IMR-90 (cell line): ENCODE results near the gene MESP2. TPM values are rescaled to one million over a fixed set of nuclear protein-coding genes. Genes with fewer than 3 reads are reported as not detected.

ENCODE experiments used
- ATAC-seq: fragments of 200-7000 bp; cut with Tn5 transposase; 2 replicates; pipeline ENCODE4 v1.9.1; 2020; ENCODE audit warnings: low read depth, mild to moderate bottlenecking, moderate library complexity
- BruUV-seq: library from RNA; stranded (reverse); fragments of 400-500 nt; replicated peaks from 2 replicates; lab custom pipeline; 2021; lab: Mats Ljungman, UMichigan
- CTCF ChIA-PET: fragments of 300-600 bp; formaldehyde crosslinking; extraction: SDS; loops from one replicate; lab custom pipeline; 2021; ENCODE audit warnings: antibody characterized with exemption; lab: Yijun Ruan, JAX
- POLR2A ChIA-PET: fragments of 300-600 bp; sonication (Branson Sonifier 250); formaldehyde crosslinking; loops from one replicate; lab custom pipeline; 2022; ENCODE audit warnings: antibody characterized with exemption; ENCODE audit not compliant: unreplicated experiment; lab: Charles Lee
- DNase-seq: peaks from one replicate; pipeline ENCODE4 v3.0.0; 2013
- H2AFZ ChIP-seq: replicated peaks from 2 replicates; pipeline ENCODE3; 2013; ENCODE audit warnings: low read length, mild to moderate bottlenecking; ENCODE audit not compliant: poor library complexity
- H2AK5ac ChIP-seq: 2 replicates; pipeline ENCODE4 v1.6.1; 2013; ENCODE audit warnings: low read depth, low read length, inconsistent platforms
- H2AK9ac ChIP-seq: replicated peaks from 2 replicates; pipeline ENCODE3; 2013; ENCODE audit warnings: mild to moderate bottlenecking, low read depth, low read length, moderate library complexity; ENCODE audit not compliant: poor library complexity
- H2BK120ac ChIP-seq: 2 replicates; pipeline ENCODE4 v1.6.1; 2013; ENCODE audit warnings: low read depth, low read length, inconsistent platforms
- H2BK15ac ChIP-seq: 3 replicates; pipeline ENCODE4 v1.6.1; 2013; ENCODE audit warnings: low read depth, low read length, inconsistent platforms
- H2BK20ac ChIP-seq: 2 replicates; pipeline ENCODE4 v1.6.1; 2013; ENCODE audit warnings: low read depth, mild to moderate bottlenecking, inconsistent platforms, low read length, moderate library complexity
- H2BK5ac ChIP-seq: 2 replicates; pipeline ENCODE4 v1.6.1; 2013; ENCODE audit warnings: mild to moderate bottlenecking, low read depth, low read length, inconsistent platforms; ENCODE audit not compliant: poor library complexity, severe bottlenecking
- H3K14ac ChIP-seq: replicated peaks from 2 replicates; pipeline ENCODE4 v1.6.1; 2013; ENCODE audit warnings: low read depth, low read length, inconsistent platforms
- H3K18ac ChIP-seq: 2 replicates; pipeline ENCODE4 v1.6.1; 2013; ENCODE audit warnings: low read depth, low read length, control low read depth
- H3K23ac ChIP-seq: 2 replicates; pipeline ENCODE4 v1.6.1; 2013; ENCODE audit warnings: low read depth, low read length, inconsistent platforms
- H3K27ac ChIP-seq: 2 replicates; pipeline ENCODE4 v1.5.1; 2013; ENCODE audit warnings: mild to moderate bottlenecking, control low read depth, low read length; ENCODE audit not compliant: insufficient read depth
- H3K27me3 ChIP-seq: 2 replicates; pipeline ENCODE4 v1.6.1; 2013; ENCODE audit warnings: low read length; ENCODE audit not compliant: control insufficient read depth, insufficient read depth
- H3K36me3 ChIP-seq: 2 replicates; pipeline ENCODE4 v1.6.1; 2013; ENCODE audit warnings: low read length, mixed read lengths; ENCODE audit not compliant: control insufficient read depth, insufficient read depth
- H3K4ac ChIP-seq: 2 replicates; pipeline ENCODE4 v1.6.1; 2013; ENCODE audit warnings: low read depth, low read length, inconsistent platforms
- H3K4me1 ChIP-seq: 2 replicates; pipeline ENCODE4 v1.6.1; 2013; ENCODE audit warnings: low read length, mixed read lengths; ENCODE audit not compliant: control insufficient read depth, insufficient read depth
- H3K4me2 ChIP-seq: 2 replicates; pipeline ENCODE4 v1.6.1; 2013; ENCODE audit warnings: low read depth, mild to moderate bottlenecking, control low read depth, low read length, moderate library complexity
- H3K4me3 ChIP-seq: 2 replicates; pipeline ENCODE4 v1.5.1; 2013; ENCODE audit warnings: low read depth, mild to moderate bottlenecking, control low read depth, low read length, moderate library complexity; ENCODE audit not compliant: insufficient read depth
- H3K56ac ChIP-seq: 2 replicates; pipeline ENCODE4 v1.6.1; 2013; ENCODE audit warnings: low read length, inconsistent platforms; ENCODE audit not compliant: insufficient read depth; ENCODE audit errors: extremely low read depth
- H3K79me1 ChIP-seq, 2 experiments: 2 replicates each; pipeline ENCODE4 v1.6.1; 2013; ENCODE audit warnings: low read length in 2 of 2, inconsistent platforms in 1 of 2, low read depth in 1 of 2
- H3K9ac ChIP-seq: 2 replicates; pipeline ENCODE4 v1.6.1; 2013; ENCODE audit warnings: low read depth, low read length, control low read depth
- H3K9me1 ChIP-seq: 2 replicates; pipeline ENCODE4 v1.6.1; 2013; ENCODE audit warnings: low read length, inconsistent platforms; ENCODE audit not compliant: insufficient read depth
- H3K9me3 ChIP-seq: 2 replicates; pipeline ENCODE4 v1.6.1; 2013; ENCODE audit warnings: low read length; ENCODE audit not compliant: control insufficient read depth, insufficient read depth
- H4K20me1 ChIP-seq: 2 replicates; pipeline ENCODE4 v1.6.1; 2013; ENCODE audit warnings: low read length, inconsistent platforms; ENCODE audit not compliant: insufficient read depth
- H4K5ac ChIP-seq: 2 replicates; pipeline ENCODE4 v1.6.1; 2013; ENCODE audit warnings: mild to moderate bottlenecking, low read depth, low read length, control low read depth
- H4K8ac ChIP-seq, 2 experiments: 2 replicates each; pipeline ENCODE4 v1.6.1; 2013; ENCODE audit warnings: low read depth in 2 of 2, low read length in 2 of 2, control low read depth in 1 of 2, inconsistent platforms in 1 of 2
- H4K91ac ChIP-seq: 2 replicates; pipeline ENCODE4 v1.6.1; 2013; ENCODE audit warnings: low read depth, low read length, inconsistent platforms; ENCODE audit not compliant: insufficient read depth
- MAFK ChIP-seq: IDR thresholded peaks from 2 replicates; pipeline ENCODE4 v1.6.1; 2012; ENCODE audit warnings: low read depth, low read length, improper control_type of control experiment
- MAZ ChIP-seq: IDR thresholded peaks from 2 replicates; pipeline ENCODE4 v1.6.1; 2012; ENCODE audit warnings: low read depth, mild to moderate bottlenecking, low read length, improper control_type of control experiment, moderate library complexity, borderline replicate concordance
- RCOR1 ChIP-seq: IDR thresholded peaks from 2 replicates; pipeline ENCODE4 v1.6.1; 2012; ENCODE audit warnings: mild to moderate bottlenecking, low read length, improper control_type of control experiment; ENCODE audit not compliant: insufficient replicate concordance
- WGBS, 2 experiments: methylation state at CpG; one replicate each; pipeline versions ENCODE4 v1.1.5 to v1.1.7; 2013; ENCODE audit warnings: missing lambda C conversion rate in 2 of 2; ENCODE audit not compliant: insufficient read length in 1 of 2; ENCODE audit errors: extremely low coverage in 2 of 2; 5-methylcytosine and 5-hydroxymethylcytosine counted together
- dilution Hi-C: fragments of 300-500 bp; cut with HindIII; formaldehyde crosslinking; loops from one replicate; pipeline ENCODE4 v1.14.3; 2018; ENCODE audit warnings: low sequenced_read_pairs; ENCODE audit not compliant: unreplicated experiment
- in situ Hi-C: fragments of 300-500 bp; cut with MboI; formaldehyde crosslinking; loops from 3 replicates; pipeline ENCODE4 v1.14.3; 2019; ENCODE audit warnings: low sequenced_read_pairs, inconsistent platforms, mixed read lengths
- intact Hi-C: fragments of 100-400 bp; cut with micrococcal nuclease; formaldehyde crosslinking; loops from 2 replicates; pipeline ENCODE4 v1.10.0; 2022
- polyA plus RNA-seq, 3 experiments: library from polyadenylated mRNA; depleted of rRNA; stranded (reverse); fragments of >200 nt; gene quantifications; 2 replicates each; pipeline ENCODE4 v1.2.3, GENCODE V29; 2012; ENCODE audit warnings: low replicate concordance in 1 of 3
- total RNA-seq: library from RNA; depleted of rRNA; stranded (reverse); fragments of >200 nt; gene quantifications from 2 replicates; pipeline ENCODE4 v1.2.3, GENCODE V29; 2012

Gene MESP2
- total and polyA plus RNA-seq, 2 of the 4 experiments (the other 2 are of a cell fraction) = 0.18 to 0.32 TPM

DNA sequence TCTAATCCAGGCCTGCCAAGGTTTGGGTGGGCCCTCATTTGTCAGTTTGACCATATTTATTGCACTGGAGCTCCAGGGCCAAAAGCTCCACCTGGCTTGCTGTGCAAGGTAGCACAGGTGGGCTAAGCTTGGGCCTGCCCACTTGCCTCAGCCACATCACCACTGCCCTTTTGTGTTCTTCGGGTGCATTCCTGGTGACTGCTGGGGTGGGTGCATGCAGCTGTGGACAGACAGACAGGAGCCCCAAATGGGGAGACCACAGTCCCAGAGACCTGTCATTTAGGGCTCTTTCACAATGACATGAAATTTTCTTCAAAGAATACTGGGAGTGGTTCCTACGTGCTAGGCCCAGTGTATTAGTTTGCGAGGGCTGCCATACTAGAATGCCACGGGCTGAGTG, 2.7 kb downstream of the MESP2 start:
- Histone ChIP-seq H2BK120ac (no peak overlapping the region), H3K4me2 (no peak overlapping the region), H3K9me1 (peaks cover 2% of the 10 kb centered on the region; the same call in 1 of the 2 replicates), H4K91ac (no peak overlapping the region), H3K27me3 (no peaks in the 10 kb centered on the region), H2AFZ (no peak overlapping the region), H2BK20ac (no peak overlapping the region), H3K23ac (no peak overlapping the region), H3K4me1 (peaks cover 5% of the 10 kb centered on the region), H3K9me3 (no peaks in the 10 kb centered on the region), H2BK5ac (no peak overlapping the region), H3K18ac (no peak overlapping the region), H3K27ac (no peak overlapping the region), H3K4me3 (no peak overlapping the region), H3K9ac (no peak overlapping the region), H2BK15ac (no peak overlapping the region), H2AK5ac (no peak overlapping the region), H4K20me1 (no peaks in the 10 kb centered on the region), H4K8ac (no peak overlapping the region), H3K4ac (no peak overlapping the region), H2AK9ac (no peak overlapping the region), H3K79me1 (no peaks in the 10 kb centered on the region), H4K5ac (no peak overlapping the region), H3K36me3 (peaks cover under 1% of the 10 kb centered on the region; the same call in 1 of the 2 replicates), H3K14ac (no peak overlapping the region), H3K56ac (no peak overlapping the region)
- ATAC-seq (no peak), DNase-seq (no peak)
- ChIA-PET POLR2A (no interaction called here), CTCF (no interaction called here)
- intact Hi-C loops (no loop called here), dilution Hi-C loops (no loop called here), in situ Hi-C loops (no loop called here)
- no TSS peak for BruUV-seq
- TF ChIP-seq MAZ (no peak), MAFK (no peak), RCOR1 (no peak)
- WGBS, 2 experiments = no CpG with 5 or more reads among the region's 4 CpGs
